GM12874 (cell line): ENCODE results near the gene ARFGEF3.

ENCODE experiments used
- TF ChIP-seq, protein P1 (sequence below): IDR thresholded peaks from 2 replicates; pipeline ENCODE4 v1.5.1; 2011; ENCODE audit warnings: low read depth, mild to moderate bottlenecking, control low read depth, low read length, moderate library complexity; ENCODE audit not compliant: insufficient read depth

Gene ARFGEF3

DNA sequence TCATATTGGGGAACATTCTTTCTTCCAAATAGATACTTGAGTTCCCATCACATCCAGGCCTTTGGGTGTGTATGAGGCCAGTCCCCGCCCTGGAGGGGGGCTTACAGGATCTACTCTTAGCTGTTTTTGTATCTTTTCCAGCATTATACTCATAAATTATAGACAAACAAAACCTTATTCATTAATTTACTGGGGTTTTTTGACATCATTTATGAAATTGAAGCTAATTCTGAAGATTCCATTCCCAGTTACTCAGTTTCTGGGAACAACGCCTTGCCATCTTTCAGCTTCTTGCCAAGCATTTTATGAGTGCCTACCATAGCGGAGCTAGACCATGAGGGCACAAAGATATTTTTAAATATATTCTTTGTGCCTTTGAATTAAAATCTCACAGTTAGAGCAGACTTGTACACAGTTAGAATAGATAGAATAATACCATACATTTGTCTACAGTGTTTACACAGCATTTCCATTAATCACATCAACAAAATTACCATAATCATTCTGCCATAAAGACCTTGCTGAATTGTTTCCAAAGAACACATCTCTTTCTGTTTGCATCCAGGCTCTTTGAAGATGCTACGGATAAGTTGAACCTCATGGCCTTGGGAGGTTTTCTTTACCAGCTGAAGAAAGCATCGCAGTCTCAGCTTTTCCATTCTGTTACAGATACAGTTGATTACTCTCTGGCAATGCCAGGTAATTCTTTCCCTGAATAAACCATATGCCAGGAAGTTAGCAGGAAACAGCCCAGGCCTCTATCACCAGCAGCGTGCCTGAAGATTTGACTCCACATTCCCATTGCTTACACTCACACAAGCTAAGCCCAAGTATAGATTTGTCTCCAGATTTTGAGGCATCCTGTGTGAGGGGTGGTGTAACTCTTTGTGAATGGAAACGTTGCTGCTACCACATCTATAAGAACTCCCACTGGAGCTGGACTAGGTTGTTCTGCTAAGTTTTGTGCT is 132.0 kb downstream of the ARFGEF3 start:
- TF ChIP-seq, protein P1, sequence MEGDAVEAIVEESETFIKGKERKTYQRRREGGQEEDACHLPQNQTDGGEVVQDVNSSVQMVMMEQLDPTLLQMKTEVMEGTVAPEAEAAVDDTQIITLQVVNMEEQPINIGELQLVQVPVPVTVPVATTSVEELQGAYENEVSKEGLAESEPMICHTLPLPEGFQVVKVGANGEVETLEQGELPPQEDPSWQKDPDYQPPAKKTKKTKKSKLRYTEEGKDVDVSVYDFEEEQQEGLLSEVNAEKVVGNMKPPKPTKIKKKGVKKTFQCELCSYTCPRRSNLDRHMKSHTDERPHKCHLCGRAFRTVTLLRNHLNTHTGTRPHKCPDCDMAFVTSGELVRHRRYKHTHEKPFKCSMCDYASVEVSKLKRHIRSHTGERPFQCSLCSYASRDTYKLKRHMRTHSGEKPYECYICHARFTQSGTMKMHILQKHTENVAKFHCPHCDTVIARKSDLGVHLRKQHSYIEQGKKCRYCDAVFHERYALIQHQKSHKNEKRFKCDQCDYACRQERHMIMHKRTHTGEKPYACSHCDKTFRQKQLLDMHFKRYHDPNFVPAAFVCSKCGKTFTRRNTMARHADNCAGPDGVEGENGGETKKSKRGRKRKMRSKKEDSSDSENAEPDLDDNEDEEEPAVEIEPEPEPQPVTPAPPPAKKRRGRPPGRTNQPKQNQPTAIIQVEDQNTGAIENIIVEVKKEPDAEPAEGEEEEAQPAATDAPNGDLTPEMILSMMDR = no peak

DNA sequence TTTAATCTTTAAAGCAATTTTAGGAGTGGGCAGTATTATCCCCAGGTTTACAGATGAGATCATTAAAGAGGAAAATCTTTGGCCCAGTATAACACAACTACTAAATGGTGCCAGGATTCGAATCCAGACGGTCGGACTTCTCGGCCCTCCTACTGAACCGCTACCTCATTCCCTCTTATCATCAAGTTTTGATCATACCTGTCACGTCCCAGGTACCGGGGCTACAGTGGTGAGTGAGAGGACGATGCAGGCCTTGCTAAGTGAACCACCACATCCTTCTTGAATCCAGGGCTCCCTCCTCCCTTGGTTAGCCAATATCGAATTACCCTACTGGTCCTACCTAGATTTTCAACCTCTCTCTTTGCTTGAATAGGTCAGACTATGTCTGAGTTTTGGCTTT is 134.6 kb downstream of the ARFGEF3 start:
- TF ChIP-seq, protein P1 = no peak

DNA sequence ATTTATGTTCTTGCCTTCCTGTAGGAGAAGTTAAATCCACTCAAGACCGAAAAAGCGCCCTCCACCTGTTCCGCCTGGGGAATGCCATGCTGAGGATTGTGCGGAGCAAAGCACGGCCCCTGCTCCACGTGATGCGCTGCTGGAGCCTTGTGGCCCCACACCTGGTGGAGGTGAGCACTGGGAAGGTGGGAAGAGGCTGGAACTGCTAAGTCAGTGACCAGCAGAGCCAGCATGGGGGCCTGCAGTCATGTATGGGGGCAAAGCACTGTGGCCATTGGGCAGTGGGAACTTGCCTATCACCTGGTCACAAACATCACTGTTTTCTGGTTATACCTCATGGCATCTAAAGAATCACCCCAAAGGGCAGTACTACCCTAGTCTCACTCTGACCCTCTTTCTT is 135.0 kb downstream of the ARFGEF3 start:
- TF ChIP-seq, protein P1 = no peak

DNA sequence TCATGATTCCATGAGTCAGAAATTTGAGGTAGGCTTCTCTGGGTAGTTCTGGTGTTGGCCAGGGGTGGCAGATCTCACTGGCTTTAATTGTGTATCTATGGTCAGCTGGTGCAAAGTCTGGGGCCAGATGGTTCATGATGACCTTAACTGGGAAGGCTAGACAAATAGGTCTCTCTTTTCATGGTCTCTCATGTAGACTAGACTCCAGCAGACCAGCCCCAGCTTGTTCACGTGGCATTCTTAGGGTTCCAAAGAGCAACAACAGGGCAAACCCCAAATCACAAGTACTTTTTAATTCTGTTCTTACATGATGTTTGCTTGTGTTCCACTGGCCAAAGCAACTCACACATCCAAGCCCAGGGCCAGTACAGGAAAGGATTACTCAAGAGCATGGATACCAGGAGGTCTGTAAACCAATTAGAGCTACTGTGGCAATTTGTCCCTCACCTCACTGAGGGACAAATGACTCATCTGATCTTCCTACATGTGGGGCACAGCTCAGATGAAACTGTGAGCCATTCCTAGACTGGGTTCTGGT is 136.1 kb downstream of the ARFGEF3 start:
- TF ChIP-seq, protein P1 = no peak

DNA sequence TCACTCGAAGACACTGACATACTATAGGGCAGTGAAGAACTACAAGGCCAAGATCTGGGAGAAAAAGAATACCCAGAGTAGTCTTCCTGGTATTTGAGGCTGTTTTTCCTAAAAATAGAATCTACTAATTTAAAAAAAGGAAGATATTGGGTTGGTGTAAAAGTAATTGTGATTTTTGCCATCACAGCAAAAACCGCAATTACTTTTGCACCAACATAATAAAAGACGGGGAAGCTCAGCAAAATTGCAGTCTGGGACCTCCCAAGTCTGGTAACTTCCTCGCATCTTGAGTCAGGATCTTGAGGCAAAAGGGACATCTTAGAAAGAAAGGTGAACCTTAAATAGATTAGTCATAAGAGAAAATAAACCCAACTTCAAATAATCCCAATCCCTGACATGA is 138.7 kb downstream of the ARFGEF3 start:
- TF ChIP-seq, protein P1 = no peak

DNA sequence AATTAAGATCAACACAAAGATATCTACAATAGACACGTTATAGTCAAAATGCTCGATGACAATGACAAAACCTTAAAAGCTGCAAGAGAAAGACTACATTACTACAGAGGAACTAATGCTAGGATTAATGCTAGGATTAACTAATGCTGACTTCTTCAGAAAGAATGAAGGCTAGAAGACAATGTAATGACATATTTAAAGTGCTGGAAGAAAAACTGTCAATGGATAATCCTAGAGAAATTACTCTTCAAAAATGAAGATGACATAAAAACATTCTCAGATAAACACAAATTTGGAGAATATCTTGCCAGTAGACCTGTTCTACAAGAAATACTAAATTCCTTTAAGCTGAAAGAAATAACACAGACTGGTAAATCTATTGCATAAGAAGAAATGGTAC is 140.8 kb downstream of the ARFGEF3 start:
- TF ChIP-seq, protein P1 = no peak

DNA sequence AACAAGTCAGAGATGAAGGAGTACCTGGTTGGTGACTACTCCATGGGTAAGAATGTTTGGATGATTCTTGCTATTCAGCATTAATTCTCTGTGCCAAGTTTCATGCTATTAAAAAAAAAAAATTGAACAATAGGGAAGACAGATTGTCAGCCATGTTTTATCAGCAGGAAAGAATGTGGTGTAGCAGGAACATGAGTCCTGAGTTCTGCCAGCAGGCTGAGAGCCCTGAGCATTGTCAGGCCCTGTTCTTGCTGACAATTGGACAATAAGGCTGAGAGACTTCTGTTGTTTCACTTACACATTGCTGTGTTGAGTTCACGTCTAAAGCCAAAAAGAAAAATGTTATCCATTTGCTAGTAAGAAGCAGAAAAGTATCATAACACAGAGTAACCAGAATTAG is 145.6 kb downstream of the ARFGEF3 start:
- TF ChIP-seq, protein P1 = no peak
